ENCODE measurements around the gene RNF135. TPM values are rescaled to one million over a fixed set of nuclear protein-coding genes. Genes with fewer than 3 reads are reported as not detected.

Gene RNF135
- total RNA-seq, 4 donors from 2014 or later: 13.4 to 20.7 (median 16.8) TPM

GRCh38 chr17:31048142-31048541 lies 77.3 kb downstream of the RNF135 start:
- no peak overlapping the region for H3K4me3 ChIP-seq
- intact Hi-C loops (cut with DNase I; ENCODE audit: low total_unique reads): no loop called here
- TF ChIP-seq CTCF (IDR thresholded peaks at IDR 0.05): no peak
- TF ChIP-seq POLR2A (IDR thresholded peaks at IDR 0.05): no peak
- no peaks in the 10 kb centered on the region for H3K4me1 ChIP-seq
- no peak for DNase-seq
- no peak overlapping the region for H3K27ac ChIP-seq
- no peaks in the 10 kb centered on the region for H3K9me3 ChIP-seq
- H3K36me3 ChIP-seq: no peaks in the 10 kb centered on the region
- H3K27me3 ChIP-seq: no peaks in the 10 kb centered on the region

GRCh38 chr17:31048780-31049179 lies 77.9 kb downstream of the RNF135 start:
- Histone ChIP-seq H3K4me1 (no peaks in the 10 kb centered on the region), H3K36me3 (no peaks in the 10 kb centered on the region), H3K9me3 (no peaks in the 10 kb centered on the region), H3K27me3 (no peaks in the 10 kb centered on the region), H3K27ac (no peak overlapping the region), H3K4me3 (no peak overlapping the region)
- no peak for DNase-seq
- intact Hi-C loops (cut with DNase I; ENCODE audit: low total_unique reads): no loop called here
- TF ChIP-seq CTCF (IDR thresholded peaks at IDR 0.05) (no peak), POLR2A (IDR thresholded peaks at IDR 0.05) (no peak)

Small RNA genes within 50 kb of the gene (small RNA-seq; reads per million reads assigned to genes)
- gene AC138207.3 (not detected), gene RN7SL138P (not detected)

Other genes with a start within 250 kb of the RNF135 start
- 10 to 100 TPM in 2 of 4 donors, 1 to 10 TPM in 2; 1.0 to 23.4 (median 8.7) TPM for gene CRLF3, start 146.3 kb upstream of the RNF135 start, total RNA-seq
- 1 to 10 TPM; 1.3 to 8.8 (median 5.2) TPM for gene ATAD5, start 139.1 kb upstream of the RNF135 start, total RNA-seq
- gene TEFM, start 64.8 kb upstream of the RNF135 start, total RNA-seq: 10 to 100 TPM in 3 of 4 donors, 1 to 10 TPM in 1; 7.4 to 47.4 (median 28.6) TPM
- gene ADAP2, start 49.1 kb upstream of the RNF135 start, total RNA-seq: 10 to 100 TPM in 3 of 4 donors, not detected in 1; 10.3 to 17.6 (median 10.9) TPM
- gene NF1, start 123.9 kb downstream of the RNF135 start, total RNA-seq: 100 to 1,000 TPM in 2 of 4 donors, 10 to 100 TPM in 2; 40.9 to 158 (median 113) TPM